ENCODE data around the gene NRARP. TPM values are rescaled to one million over a fixed set of nuclear protein-coding genes. Genes with fewer than 3 reads are reported as not detected.

Gene NRARP
- total and polyA plus RNA-seq, 2 experiments from 2014 or later = 4.0 to 55.1 TPM

DNA sequence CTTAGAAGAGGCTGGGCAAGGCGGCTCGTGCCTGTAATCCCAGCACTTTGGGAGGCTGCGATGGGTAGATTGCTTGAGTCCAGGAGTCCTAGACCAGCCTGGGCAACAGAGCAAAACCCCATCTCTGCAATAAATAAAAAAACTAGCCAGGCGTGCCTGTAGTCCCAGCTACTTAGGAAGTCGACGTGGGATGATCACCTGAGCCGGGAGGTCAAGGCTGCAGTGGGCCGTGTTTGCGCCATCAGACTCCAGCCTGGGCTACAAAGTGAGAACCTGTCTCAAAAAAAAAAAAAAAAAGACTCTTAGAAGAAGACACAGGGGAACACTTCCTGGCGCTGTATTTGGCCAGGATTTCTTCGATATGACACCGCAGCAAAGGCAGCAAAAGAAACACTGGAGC, 23.7 kb upstream of the NRARP start:
- H3K79me2 ChIP-seq (replicated peaks; ENCODE audit: insufficient read depth) = no peaks in the 10 kb centered on the region
- TF ChIP-seq NANOG (IDR thresholded peaks at IDR 0.05; ENCODE audit: borderline replicate concordance) = no peak
- TF ChIP-seq, protein P1, sequence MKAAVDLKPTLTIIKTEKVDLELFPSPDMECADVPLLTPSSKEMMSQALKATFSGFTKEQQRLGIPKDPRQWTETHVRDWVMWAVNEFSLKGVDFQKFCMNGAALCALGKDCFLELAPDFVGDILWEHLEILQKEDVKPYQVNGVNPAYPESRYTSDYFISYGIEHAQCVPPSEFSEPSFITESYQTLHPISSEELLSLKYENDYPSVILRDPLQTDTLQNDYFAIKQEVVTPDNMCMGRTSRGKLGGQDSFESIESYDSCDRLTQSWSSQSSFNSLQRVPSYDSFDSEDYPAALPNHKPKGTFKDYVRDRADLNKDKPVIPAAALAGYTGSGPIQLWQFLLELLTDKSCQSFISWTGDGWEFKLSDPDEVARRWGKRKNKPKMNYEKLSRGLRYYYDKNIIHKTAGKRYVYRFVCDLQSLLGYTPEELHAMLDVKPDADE (IDR thresholded peaks at IDR 0.05) = no peak
- TF ChIP-seq, protein P2, sequence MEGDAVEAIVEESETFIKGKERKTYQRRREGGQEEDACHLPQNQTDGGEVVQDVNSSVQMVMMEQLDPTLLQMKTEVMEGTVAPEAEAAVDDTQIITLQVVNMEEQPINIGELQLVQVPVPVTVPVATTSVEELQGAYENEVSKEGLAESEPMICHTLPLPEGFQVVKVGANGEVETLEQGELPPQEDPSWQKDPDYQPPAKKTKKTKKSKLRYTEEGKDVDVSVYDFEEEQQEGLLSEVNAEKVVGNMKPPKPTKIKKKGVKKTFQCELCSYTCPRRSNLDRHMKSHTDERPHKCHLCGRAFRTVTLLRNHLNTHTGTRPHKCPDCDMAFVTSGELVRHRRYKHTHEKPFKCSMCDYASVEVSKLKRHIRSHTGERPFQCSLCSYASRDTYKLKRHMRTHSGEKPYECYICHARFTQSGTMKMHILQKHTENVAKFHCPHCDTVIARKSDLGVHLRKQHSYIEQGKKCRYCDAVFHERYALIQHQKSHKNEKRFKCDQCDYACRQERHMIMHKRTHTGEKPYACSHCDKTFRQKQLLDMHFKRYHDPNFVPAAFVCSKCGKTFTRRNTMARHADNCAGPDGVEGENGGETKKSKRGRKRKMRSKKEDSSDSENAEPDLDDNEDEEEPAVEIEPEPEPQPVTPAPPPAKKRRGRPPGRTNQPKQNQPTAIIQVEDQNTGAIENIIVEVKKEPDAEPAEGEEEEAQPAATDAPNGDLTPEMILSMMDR (conservative IDR thresholded peaks at IDR 0.05; ENCODE audit: low read depth in 2 of 2) = no peak
- no peak for TF ChIP-seq EZH2 (IDR thresholded peaks at IDR 0.05; ENCODE audit: low read depth, unreplicated experiment)
- no peak for TF ChIP-seq POLR2AphosphoS5 (IDR thresholded peaks at IDR 0.05; ENCODE audit: low read depth)
- TF ChIP-seq ZNF331 (CRISPR knock-in tag; IDR thresholded peaks at IDR 0.05; ENCODE audit: low read depth) = no peak
- TF ChIP-seq CREB1 (CRISPR knock-in tag; IDR thresholded peaks at IDR 0.05; ENCODE audit: low read depth) = no peak
- no peak for TF ChIP-seq STAT1 (IDR thresholded peaks at IDR 0.05; ENCODE audit: unreplicated experiment)
- TF ChIP-seq, protein P3, sequence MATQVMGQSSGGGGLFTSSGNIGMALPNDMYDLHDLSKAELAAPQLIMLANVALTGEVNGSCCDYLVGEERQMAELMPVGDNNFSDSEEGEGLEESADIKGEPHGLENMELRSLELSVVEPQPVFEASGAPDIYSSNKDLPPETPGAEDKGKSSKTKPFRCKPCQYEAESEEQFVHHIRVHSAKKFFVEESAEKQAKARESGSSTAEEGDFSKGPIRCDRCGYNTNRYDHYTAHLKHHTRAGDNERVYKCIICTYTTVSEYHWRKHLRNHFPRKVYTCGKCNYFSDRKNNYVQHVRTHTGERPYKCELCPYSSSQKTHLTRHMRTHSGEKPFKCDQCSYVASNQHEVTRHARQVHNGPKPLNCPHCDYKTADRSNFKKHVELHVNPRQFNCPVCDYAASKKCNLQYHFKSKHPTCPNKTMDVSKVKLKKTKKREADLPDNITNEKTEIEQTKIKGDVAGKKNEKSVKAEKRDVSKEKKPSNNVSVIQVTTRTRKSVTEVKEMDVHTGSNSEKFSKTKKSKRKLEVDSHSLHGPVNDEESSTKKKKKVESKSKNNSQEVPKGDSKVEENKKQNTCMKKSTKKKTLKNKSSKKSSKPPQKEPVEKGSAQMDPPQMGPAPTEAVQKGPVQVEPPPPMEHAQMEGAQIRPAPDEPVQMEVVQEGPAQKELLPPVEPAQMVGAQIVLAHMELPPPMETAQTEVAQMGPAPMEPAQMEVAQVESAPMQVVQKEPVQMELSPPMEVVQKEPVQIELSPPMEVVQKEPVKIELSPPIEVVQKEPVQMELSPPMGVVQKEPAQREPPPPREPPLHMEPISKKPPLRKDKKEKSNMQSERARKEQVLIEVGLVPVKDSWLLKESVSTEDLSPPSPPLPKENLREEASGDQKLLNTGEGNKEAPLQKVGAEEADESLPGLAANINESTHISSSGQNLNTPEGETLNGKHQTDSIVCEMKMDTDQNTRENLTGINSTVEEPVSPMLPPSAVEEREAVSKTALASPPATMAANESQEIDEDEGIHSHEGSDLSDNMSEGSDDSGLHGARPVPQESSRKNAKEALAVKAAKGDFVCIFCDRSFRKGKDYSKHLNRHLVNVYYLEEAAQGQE (IDR thresholded peaks at IDR 0.05; ENCODE audit: unreplicated experiment) = no peak
- TF ChIP-seq, protein P4, sequence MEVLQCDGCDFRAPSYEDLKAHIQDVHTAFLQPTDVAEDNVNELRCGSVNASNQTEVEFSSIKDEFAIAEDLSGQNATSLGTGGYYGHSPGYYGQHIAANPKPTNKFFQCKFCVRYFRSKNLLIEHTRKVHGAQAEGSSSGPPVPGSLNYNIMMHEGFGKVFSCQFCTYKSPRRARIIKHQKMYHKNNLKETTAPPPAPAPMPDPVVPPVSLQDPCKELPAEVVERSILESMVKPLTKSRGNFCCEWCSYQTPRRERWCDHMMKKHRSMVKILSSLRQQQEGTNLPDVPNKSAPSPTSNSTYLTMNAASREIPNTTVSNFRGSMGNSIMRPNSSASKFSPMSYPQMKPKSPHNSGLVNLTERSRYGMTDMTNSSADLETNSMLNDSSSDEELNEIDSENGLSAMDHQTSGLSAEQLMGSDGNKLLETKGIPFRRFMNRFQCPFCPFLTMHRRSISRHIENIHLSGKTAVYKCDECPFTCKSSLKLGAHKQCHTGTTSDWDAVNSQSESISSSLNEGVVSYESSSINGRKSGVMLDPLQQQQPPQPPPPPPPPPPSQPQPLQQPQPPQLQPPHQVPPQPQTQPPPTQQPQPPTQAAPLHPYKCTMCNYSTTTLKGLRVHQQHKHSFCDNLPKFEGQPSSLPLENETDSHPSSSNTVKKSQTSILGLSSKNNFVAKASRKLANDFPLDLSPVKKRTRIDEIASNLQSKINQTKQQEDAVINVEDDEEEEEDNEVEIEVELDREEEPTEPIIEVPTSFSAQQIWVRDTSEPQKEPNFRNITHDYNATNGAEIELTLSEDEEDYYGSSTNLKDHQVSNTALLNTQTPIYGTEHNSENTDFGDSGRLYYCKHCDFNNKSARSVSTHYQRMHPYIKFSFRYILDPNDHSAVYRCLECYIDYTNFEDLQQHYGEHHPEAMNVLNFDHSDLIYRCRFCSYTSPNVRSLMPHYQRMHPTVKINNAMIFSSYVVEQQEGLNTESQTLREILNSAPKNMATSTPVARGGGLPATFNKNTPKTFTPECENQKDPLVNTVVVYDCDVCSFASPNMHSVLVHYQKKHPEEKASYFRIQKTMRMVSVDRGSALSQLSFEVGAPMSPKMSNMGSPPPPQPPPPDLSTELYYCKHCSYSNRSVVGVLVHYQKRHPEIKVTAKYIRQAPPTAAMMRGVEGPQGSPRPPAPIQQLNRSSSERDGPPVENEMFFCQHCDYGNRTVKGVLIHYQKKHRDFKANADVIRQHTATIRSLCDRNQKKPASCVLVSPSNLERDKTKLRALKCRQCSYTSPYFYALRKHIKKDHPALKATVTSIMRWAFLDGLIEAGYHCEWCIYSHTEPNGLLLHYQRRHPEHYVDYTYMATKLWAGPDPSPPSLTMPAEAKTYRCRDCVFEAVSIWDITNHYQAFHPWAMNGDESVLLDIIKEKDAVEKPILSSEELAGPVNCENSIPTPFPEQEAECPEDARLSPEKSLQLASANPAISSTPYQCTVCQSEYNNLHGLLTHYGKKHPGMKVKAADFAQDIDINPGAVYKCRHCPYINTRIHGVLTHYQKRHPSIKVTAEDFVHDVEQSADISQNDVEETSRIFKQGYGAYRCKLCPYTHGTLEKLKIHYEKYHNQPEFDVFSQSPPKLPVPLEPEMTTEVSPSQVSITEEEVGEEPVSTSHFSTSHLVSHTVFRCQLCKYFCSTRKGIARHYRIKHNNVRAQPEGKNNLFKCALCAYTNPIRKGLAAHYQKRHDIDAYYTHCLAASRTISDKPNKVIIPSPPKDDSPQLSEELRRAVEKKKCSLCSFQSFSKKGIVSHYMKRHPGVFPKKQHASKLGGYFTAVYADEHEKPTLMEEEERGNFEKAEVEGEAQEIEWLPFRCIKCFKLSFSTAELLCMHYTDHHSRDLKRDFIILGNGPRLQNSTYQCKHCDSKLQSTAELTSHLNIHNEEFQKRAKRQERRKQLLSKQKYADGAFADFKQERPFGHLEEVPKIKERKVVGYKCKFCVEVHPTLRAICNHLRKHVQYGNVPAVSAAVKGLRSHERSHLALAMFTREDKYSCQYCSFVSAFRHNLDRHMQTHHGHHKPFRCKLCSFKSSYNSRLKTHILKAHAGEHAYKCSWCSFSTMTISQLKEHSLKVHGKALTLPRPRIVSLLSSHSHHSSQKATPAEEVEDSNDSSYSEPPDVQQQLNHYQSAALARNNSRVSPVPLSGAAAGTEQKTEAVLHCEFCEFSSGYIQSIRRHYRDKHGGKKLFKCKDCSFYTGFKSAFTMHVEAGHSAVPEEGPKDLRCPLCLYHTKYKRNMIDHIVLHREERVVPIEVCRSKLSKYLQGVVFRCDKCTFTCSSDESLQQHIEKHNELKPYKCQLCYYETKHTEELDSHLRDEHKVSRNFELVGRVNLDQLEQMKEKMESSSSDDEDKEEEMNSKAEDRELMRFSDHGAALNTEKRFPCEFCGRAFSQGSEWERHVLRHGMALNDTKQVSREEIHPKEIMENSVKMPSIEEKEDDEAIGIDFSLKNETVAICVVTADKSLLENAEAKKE (CRISPR knock-in tag; IDR thresholded peaks at IDR 0.05) = no peak
- TF ChIP-seq JUNB (IDR thresholded peaks at IDR 0.05; ENCODE audit: unreplicated experiment) = no peak
- TF ChIP-seq ZNF114 (CRISPR knock-in tag; IDR thresholded peaks at IDR 0.05) = no peak
- H3K27ac ChIP-seq (ENCODE audit: low read depth) = no peak overlapping the region
- ATAC-seq (no peak), DNase-seq (ENCODE audit: low spot score) (no peak)
- H3K4me3 ChIP-seq = no peak overlapping the region
- Mint-ChIP-seq H3K4me3 (no peak overlapping the region), H3K27me3 (ENCODE audit: insufficient read depth, low read depth, poor library complexity) (peaks cover 19% of the 10 kb centered on the region), H3K9me3 (peaks cover 22% of the 10 kb centered on the region), H3K36me3 (ENCODE audit: low read depth) (peaks cover 12% of the 10 kb centered on the region), H3K27ac (no peak overlapping the region), H3K4me1 (no peaks in the 10 kb centered on the region; the same call in 2 of the 3 replicates)
- H3K27me3 ChIP-seq (ENCODE audit: insufficient read depth) = no peaks in the 10 kb centered on the region
- no peaks in the 10 kb centered on the region for H3K36me3 ChIP-seq (ENCODE audit: insufficient read depth)
- H3K9me2 ChIP-seq (ENCODE audit: insufficient read depth) = no peaks in the 10 kb centered on the region
- no peaks in the 10 kb centered on the region for H4K20me1 ChIP-seq (replicated peaks; ENCODE audit: insufficient read depth)
- H2AFZ ChIP-seq = no peak overlapping the region
- H3K4me2 ChIP-seq = no peak overlapping the region
- H3K4me1 ChIP-seq (ENCODE audit: insufficient read depth) = peaks cover under 1% of the 10 kb centered on the region; the same call in 1 of the 2 replicates
- H3F3A ChIP-seq (replicated peaks; ENCODE audit: low read depth) = no peaks in the 10 kb centered on the region
